GM18951 (cell line): ENCODE measurements around the gene PIP5K1C.
"Not testable (repeated sequence)": the region's sequence is repeated elsewhere in the genome, so short reads cannot be mapped to it uniquely, and the experiment has no call there.

Experiments
- POLR2A ChIP-seq: IDR thresholded peaks from 4 replicates; pipeline ENCODE4 v1.6.1; 2011; ENCODE audit warnings: mild to moderate bottlenecking; ENCODE audit not compliant: insufficient read length, insufficient read depth; ENCODE audit errors: extremely low read depth
- in situ Hi-C: fragments of 300-500 bp; cut with MboI; formaldehyde crosslinking; loops from one replicate; pipeline ENCODE4 v1.12.0; 2022; ENCODE audit warnings: low sequenced_read_pairs, mixed read lengths, inconsistent platforms; ENCODE audit not compliant: unreplicated experiment

Gene PIP5K1C

GRCh38 chr19:3641515-3642269 lies 58.6 kb downstream of the PIP5K1C start:
- TF ChIP-seq POLR2A = no peak
- in situ Hi-C loops = no loop called here

DNA sequence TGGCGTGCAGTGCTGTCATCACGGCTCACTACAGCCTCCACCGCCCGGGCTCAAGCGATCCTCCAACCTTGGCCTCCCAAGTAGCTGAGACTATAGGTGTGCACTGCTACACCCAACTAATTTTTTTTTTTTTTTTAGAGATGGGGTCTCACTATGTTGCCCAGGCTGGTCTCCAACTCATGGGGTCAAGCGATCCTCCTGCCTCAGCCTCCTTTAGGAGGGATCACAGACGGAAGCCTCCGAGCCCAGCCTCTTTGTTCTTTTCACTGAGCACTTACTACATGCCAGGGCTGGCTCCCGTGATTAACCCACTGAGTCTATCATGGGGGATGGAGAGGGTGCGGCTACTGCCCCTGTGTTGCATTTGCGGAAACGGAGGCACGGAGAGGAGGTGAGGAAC lies 60.8 kb downstream of the PIP5K1C start:
- no peak for TF ChIP-seq POLR2A
- in situ Hi-C loops = no loop called here

DNA sequence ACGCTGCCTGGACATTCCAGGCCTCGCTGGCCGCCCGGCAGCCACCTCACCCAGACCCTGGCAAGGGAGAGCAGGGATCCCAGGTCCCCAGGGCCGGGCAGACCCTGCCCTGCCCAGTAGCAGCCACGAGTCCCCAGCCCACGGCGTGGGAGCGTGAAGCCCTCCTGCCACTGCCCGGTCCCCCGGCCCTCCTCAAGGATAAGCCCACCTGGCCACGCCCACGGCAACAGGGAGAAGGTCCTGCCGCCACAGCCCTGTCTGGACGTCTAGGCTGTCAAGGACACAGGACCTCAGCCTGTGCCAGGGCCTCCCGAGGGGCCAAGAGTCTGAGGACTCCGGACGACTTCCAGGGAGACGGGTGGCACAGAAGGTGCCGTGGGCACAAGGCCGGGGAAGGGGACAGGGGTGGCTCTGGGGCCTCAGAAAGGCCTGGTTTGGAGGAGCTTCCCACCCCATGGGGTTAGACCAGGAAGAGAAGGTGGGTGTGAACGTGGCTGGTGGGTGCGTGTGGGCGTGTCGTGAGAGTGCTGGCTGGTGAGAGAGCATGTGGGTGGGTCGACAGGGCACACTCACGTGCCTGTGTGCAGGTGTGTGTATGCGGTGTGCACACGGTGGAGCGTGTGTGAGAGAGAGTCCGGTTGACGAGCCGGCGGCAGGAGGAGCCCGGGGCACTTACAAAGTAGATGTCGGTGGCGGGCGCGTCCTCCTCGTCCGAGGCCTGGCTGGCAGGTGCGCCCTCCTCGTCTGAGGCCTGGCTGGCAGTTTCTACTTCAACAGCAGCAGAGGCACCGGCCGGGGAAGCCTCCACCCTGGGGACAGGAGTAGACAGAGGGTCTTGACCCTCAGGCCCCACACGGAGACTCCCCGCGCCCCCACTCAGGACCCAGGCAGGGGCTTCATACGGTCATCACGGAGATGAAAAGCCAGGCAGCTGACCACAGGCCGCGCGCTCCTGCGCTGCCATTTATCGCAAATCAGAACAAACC lies 61.8 kb downstream of the PIP5K1C start:
- no peak for TF ChIP-seq POLR2A
- in situ Hi-C loops = no loop called here

- in situ Hi-C loops = no loop called here
- TF ChIP-seq POLR2A = no peak
Measured at GRCh38 chr19:3637621-3638020, 62.6 kb downstream of the PIP5K1C start.

DNA sequence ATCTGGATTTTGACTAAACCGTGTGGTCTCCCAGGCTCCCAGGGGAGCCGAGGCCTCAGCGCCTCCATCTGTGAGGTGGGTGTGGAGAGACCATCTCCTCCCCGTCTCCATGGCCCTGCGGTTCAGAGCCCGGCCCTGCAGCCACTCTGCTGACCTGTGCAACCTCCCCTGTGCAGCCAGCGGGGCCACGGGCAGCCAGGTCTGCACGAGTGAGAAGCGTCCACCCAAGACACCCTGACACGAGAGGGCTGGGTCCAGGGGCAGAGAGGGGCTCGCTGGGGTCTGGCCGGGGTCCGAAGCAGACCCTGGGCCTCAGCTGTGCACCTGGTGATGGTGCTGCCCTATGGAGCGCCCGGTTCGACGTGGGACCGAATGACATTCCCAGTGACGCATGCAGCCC lies 63.3 kb downstream of the PIP5K1C start:
- in situ Hi-C loops = no loop called here
- TF ChIP-seq POLR2A = no peak

DNA sequence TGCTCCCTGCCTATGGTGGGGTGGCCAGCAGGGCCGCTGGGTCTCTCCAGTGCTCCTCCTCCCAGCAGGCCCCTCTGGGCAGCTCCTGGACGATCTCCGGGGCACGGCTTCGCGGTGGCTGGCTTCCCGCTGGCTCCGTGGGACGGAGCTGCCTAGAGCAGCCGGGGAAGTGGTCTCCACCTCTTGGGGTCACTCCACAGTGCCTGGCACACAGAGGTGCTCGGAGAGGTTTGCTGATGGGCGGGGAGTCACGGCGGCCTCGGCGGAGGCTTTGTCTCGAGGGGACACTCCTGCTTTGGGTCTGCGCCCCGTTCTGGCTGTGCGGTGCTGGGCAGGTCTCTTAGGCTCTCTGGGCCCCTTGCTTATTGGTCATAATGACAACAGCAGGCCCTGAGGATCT lies 63.8 kb downstream of the PIP5K1C start:
- in situ Hi-C loops = no loop called here
- no peak for TF ChIP-seq POLR2A

DNA sequence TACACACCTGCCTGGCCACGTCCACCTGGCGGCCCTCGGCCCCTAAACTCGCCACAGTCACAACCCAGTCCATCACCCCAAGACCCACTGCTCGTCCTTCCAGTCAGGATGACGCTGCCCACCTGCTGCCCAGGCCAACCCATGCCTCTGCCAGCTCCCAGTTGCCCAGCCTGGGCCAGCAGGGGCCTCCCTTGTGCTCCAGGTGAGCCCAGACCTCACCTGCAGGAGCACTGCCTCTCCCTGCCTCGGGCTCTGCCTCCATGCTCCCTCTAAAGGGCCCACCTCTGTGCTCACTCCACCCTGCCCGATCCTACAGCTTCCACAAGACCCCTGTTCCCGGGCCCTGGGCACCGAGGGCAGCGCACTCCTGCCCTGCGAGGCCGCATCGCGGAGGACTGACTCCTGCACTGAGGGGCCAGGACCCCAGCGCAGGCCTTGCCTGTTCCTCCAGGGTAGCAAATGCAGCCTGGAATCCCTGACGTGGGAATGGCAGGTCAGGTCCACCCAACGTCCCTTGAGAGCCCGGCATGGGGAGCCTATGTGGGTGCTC lies 65.7 kb downstream of the PIP5K1C start:
- in situ Hi-C loops = no loop called here
- TF ChIP-seq POLR2A = no peak

DNA sequence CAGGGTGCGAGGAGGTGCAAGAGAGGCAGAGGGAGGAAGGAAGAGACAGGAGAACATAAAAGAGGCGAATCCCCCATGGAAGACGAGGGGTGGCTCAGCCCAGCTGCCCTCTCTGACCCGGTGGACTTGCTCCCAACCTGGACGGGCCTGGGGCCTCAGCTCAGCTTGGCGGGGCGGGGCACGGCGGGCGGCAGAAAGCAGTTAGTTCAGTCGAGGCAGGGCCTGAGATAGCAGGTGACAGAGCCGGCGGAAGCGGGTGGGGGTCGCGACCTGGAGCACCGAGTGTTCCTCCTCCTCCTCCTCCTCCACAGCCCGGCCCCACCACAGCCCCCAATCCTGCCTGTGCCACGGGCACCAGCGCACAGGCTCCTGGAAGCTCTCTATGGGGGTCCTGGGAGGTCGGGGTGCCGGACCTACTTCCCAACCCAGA lies 66.7 kb downstream of the PIP5K1C start:
- in situ Hi-C loops = no loop called here
- no peak for TF ChIP-seq POLR2A

GRCh38 chr19:3632739-3633558 lies 67.3 kb downstream of the PIP5K1C start:
- no peak for TF ChIP-seq POLR2A

GRCh38 chr19:3632098-3632497 lies 68.2 kb downstream of the PIP5K1C start:
- in situ Hi-C loops = no loop called here
- no peak for TF ChIP-seq POLR2A

More at GRCh38 chr19:3632739-3633558, 67.3 kb downstream of the PIP5K1C start:
- in situ Hi-C loops = no loop called here

DNA sequence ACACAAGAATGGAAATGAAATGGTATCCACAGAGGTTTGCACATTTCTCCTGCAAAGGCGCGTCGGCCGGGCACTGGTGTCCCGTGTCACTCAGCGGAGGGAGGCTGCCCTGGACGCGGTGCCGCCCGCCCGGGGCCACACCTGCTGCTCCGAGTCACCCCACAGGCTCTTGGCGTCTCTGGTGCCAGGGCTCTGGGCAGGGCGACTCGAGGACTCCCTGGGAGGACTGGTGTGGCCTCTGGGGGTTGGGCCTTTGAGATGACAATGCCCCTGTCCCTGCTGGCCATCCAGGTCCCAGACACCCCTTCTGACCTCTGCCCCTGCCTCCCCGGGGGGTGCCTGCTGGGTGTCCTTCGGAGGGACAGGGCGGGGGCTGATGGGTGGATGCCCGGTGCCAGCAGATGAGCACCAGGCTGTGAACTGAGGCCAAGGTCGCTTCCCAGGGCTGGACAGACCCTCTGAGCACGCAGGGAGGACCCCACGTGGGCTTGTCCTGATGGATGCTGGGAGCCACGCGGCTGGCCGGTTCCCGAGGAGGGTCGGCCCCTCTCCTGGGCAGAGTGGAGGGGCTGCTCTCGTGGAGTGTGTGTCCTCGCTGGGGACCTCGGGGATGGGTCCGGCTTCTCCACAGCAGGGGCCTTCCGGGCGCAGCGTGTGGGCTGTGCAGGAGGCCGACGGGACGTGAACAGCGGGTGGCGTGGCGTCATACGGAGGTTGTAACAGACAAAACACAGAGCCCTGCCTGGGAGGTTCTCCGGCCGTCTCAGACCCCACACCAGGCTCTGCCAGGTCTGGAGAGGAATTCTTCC lies 69.0 kb downstream of the PIP5K1C start:
- in situ Hi-C loops = no loop called here
- TF ChIP-seq POLR2A = no peak

DNA sequence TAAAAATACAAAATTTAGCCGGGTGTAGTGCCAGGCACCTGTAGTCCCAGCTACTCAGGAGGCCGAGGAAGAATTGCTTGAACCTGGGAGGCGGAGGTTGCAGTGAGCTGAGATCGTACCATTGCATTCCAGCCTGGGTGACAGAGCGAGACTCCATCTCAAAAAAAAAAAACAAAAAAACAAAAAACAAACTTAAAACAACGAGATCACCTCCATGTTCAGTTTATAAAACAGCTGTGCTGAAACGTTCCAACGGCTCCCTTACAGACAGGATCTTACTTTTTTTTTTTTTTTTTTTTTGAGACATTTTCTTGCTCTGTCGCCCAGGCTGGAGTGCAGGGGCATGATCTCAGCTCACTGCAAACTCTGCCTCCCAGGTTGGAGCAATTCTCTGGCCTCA lies 71.5 kb downstream of the PIP5K1C start:
- in situ Hi-C loops = not testable (repeated sequence)
